H1 (cell line): ENCODE data around the gene QSOX2. TPM values are rescaled to one million over a fixed set of nuclear protein-coding genes. Genes with fewer than 3 reads are reported as not detected.

ENCODE experiments used
- ASH2L ChIP-seq: fragments of 200-600, 300-600 bp; sonication (generic); IDR thresholded peaks from one replicate; pipeline ENCODE4 v1.7.1; 2017; ENCODE audit warnings: low read length
- CHD2 ChIP-seq: IDR thresholded peaks from 2 replicates; pipeline ENCODE4 v1.6.1; 2012; ENCODE audit warnings: low read length, improper control_type of control experiment
- CHD7 ChIP-seq: fragments of 300-600 bp; sonication (generic); IDR thresholded peaks from 2 replicates; pipeline ENCODE4 v1.7.1; 2012; ENCODE audit warnings: low read length, moderate library complexity, mild to moderate bottlenecking, inconsistent platforms; ENCODE audit not compliant: insufficient replicate concordance
- CTBP2 ChIP-seq: IDR thresholded peaks from 2 replicates; pipeline ENCODE4 v1.7.0; 2011; ENCODE audit warnings: borderline replicate concordance, mild to moderate bottlenecking, moderate library complexity, mixed read lengths, low read length; ENCODE audit not compliant: insufficient read depth, insufficient read length
- EZH2 ChIP-seq: fragments of 200-600 bp; sonication (generic); IDR thresholded peaks from 2 replicates; pipeline ENCODE4 v1.7.1; 2012; ENCODE audit warnings: low read depth, mild to moderate bottlenecking, moderate library complexity, low read length, inconsistent platforms; ENCODE audit not compliant: severe bottlenecking
- KDM1A ChIP-seq: fragments of 200-600, 300-600 bp; sonication (generic); IDR thresholded peaks from 2 replicates; pipeline ENCODE4 v1.7.1; 2016; ENCODE audit warnings: mild to moderate bottlenecking, low read length, borderline replicate concordance
- SAP30 ChIP-seq: fragments of 300-600 bp; sonication (generic); IDR thresholded peaks from 2 replicates; pipeline ENCODE4 v1.7.1; 2012; ENCODE audit warnings: low read length, moderate library complexity, mild to moderate bottlenecking, inconsistent platforms; ENCODE audit not compliant: insufficient read depth, insufficient replicate concordance
- TAF1 ChIP-seq: IDR thresholded peaks from 2 replicates; pipeline ENCODE4 v1.6.1; 2011; ENCODE audit warnings: mild to moderate bottlenecking, low read depth, low read length
- YY1 ChIP-seq: IDR thresholded peaks from 2 replicates; pipeline ENCODE4 v1.6.1; 2011; ENCODE audit warnings: low read depth, mild to moderate bottlenecking, low read length
- polyA plus RNA-seq, 7 experiments: library from polyadenylated mRNA; depleted of rRNA in 3 of 7; stranded (reverse) in 5 of 7; unstranded in 2 of 7; fragments of >200 nt in 5 of 7; fragments of 200-250 nt in 2 of 7; gene quantifications; 1 replicate in 5 of 7; 2 replicates in 1 of 7; 4 replicates in 1 of 7; pipeline versions ENCODE4 v1.2.1 to v1.2.3, GENCODE V29; 2011 to 2013; ENCODE audit warnings: missing spikeins in 2 of 7, mixed read lengths in 2 of 7
- total RNA-seq: library from RNA; stranded (reverse); fragmentation: NEBNext Ultra II Directional; extraction: Animal tissue kit (Norgen Biotek cat#: 25700); gene quantifications from 2 replicates; pipeline ENCODE4 v1.2.1, GENCODE V29; 2021

QSOX2 gene
- total and polyA plus RNA-seq, 2 of the 8 experiments (the other 6 are each of a cell fraction or from before 2014, with no cell fraction given): 18.0 to 28.6 TPM

- no peak for TF ChIP-seq CHD7
- no peak for TF ChIP-seq CHD2
- TF ChIP-seq TAF1: no peak
- TF ChIP-seq YY1: 0 out of 2 replicates have a peak, but pooled peaks have one; percentile 30
- TF ChIP-seq SAP30: no peak
- TF ChIP-seq CTBP2: no peak
- peak; percentile 47; the same call in 1 of the 2 replicates for TF ChIP-seq KDM1A
- no peak for TF ChIP-seq EZH2
- TF ChIP-seq ASH2L: no peak
These were observed 19.6 kb downstream of the QSOX2 start (continued) for GRCh38 chr9:136225748-136226679.
